Hematopoietic multipotent progenitor cell treated with erythropoietin and hydrocortisone succinate and interleukin-3 and kit ligand, for 8 days (in vitro differentiated cells): ENCODE data around the gene MYL2.

Experiments used
- DNase-seq: peaks from one replicate; pipeline ENCODE4 v3.0.0-alpha.2; 2015

Gene MYL2

GRCh38 chr12:110888256-110888991, 32.0 kb downstream of the MYL2 start:
- DNase-seq: no peak

DNA sequence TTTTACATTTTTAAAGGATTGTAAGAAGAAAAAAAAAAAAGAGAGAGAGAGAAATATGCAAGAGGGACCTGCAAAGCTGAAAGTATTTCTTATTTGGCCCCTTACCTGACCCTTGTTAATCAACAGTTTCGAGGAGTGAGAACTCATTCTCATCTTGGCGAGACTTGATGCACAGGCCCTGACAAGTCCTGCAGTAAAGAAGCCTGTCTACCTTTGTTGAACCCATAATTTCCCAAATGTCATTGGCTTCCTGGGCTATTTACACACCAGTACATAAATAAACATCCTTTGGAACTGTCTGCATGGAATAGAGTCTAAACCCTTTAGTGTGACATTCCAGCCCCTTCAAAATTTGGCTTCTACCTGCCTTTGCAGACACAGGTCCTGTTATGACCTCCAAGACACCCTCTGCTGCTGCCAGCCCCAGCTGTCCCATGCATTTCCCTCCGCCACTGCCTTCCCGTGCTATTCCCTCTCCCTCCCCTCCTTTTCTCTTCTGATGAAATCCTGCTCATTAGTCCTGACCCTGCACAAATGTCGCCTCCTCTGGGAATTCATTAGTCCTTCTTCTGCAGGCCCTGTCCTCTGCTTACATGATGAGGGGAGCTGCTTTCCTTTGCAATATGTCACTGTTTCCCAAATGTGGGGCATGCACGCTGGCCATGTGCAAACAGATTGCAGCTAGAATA, 35.1 kb downstream of the MYL2 start:
- DNase-seq: no peak

DNA sequence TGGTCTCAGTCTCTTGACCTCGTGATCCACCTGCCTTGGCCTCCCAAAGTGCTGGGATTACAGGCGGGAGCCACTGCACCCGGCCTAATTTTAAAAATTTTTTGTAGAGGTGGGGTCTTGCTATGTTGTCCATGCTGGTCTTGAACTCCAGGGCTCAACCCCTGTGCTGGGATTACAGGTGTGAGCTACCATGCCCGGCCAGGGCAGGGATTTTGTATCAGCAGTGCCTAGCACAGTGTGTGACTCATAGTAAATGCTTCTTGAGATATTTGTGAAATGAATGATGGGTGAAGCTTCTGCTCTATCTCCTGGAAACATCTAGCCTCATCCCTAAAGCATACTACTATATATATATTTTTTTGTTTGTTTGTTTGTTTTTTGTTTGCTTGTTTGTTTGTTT, 37.1 kb downstream of the MYL2 start:
- DNase-seq: no peak

- no peak for DNase-seq
Measured at GRCh38 chr12:110880651-110881050, 39.7 kb downstream of the MYL2 start.

DNA sequence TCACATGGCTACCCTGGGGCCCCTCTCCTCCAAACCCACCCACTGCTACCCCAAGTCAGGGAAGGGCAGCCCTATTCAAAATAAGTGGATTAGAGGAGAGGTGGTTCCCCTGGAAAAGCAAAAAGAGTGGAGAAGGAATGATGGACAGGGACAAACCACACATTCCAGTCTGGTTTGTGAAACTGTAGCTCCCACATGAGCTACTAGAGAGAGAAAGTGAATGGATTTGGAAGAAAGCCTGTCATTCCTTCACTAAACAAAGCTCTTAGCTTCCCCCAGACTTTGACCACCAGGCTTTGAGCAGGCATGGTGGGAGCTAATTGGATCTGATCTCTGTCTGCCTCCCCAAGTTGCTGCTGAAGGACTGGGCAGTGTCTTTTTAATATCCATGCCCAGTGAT, 45.6 kb downstream of the MYL2 start:
- DNase-seq: no peak

GRCh38 chr12:110874351-110874750, 46.0 kb downstream of the MYL2 start:
- DNase-seq: no peak

DNA sequence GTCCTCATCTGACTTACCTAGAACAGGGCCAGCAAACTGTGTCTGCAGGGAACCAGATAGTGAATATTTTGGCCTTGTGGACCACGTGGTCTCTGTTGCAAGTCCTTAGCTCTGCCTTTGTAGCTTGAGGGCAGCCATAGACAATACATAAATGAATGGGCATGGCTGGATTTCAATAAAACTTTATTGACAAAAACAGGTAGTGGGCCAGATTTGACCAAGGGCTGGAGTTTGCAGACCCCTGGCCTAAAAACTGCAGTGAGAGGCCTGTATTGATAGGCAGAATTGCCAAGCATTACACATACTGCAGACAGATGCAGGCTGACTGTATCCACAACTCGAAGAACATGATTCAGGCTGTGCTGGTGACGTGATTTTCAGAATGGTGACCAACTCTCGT, 48.3 kb downstream of the MYL2 start:
- DNase-seq: no peak

GRCh38 chr12:110869803-110870202, 50.6 kb downstream of the MYL2 start:
- DNase-seq: no peak

- no peak for DNase-seq
Measured at GRCh38 chr12:110869026-110869425, 51.4 kb downstream of the MYL2 start.

DNA sequence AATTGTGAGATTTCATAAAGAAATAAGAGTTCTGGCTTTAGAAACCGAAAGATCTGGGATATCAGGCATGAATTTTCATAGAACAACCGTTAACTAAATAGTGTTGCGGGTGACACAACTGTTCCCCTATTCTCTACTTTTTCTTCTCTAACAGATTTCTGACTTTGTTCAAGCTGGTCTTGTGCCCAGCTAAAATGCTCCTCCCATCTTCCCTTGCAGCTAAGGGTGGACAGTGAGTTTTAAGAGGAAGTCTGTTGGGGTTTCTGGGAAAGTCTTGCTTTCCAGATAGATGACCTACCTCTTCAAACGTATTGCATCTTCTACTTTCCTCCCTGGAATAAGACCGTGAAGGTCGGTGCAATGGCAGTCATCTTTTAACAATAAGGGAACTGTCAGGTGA, 54.9 kb downstream of the MYL2 start:
- no peak for DNase-seq

DNA sequence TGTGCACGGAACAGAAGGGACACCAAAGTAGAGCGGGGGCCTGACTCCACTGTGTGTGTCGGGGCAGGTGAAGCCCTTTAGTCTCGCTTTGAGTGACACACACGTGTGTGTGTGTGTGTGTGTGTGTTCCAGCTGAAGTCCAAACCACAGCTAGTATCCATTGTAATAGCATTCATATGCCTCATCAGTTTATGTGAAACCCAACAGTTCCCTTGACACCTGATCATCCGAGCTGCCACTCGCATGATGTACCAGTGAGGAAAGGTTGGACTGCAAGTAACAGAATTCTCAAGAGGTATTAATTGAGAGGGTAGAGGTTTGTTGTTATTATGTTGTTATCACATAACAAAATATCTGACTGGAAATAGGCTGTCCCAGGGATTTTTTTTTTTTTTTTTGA, 57.2 kb downstream of the MYL2 start:
- no peak for DNase-seq

GRCh38 chr12:110862329-110862728, 58.0 kb downstream of the MYL2 start:
- DNase-seq: no peak

DNA sequence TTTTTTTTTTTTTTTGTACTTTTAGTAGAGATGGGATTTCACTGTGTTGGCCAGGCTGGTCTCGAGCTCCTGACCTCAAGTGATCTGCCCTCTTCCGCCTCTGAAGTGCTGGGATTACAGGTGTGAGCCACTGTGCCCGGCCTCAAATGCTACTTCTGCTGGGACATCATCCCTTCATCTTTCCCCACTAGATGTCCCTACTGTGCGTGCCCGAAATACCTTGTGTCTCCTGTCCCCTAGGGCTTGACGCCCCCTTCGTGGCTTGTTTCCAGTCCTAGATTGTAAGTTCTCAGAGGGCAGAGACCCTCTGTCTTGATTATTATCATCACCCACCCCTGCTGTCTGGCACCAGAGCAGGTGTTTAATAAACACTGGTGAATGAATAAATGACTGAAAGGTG, 58.6 kb downstream of the MYL2 start:
- DNase-seq: no peak
